ENCODE results near the gene FCHO1. TPM values are rescaled to one million over a fixed set of nuclear protein-coding genes. Genes with fewer than 3 reads are reported as not detected.
"Not testable (repeated sequence)": the region's sequence is repeated elsewhere in the genome, so short reads cannot be mapped to it uniquely, and the experiment has no call there.

Gene FCHO1
- total RNA-seq, 1 experiment from 2014 or later, result 0.61 TPM

DNA sequence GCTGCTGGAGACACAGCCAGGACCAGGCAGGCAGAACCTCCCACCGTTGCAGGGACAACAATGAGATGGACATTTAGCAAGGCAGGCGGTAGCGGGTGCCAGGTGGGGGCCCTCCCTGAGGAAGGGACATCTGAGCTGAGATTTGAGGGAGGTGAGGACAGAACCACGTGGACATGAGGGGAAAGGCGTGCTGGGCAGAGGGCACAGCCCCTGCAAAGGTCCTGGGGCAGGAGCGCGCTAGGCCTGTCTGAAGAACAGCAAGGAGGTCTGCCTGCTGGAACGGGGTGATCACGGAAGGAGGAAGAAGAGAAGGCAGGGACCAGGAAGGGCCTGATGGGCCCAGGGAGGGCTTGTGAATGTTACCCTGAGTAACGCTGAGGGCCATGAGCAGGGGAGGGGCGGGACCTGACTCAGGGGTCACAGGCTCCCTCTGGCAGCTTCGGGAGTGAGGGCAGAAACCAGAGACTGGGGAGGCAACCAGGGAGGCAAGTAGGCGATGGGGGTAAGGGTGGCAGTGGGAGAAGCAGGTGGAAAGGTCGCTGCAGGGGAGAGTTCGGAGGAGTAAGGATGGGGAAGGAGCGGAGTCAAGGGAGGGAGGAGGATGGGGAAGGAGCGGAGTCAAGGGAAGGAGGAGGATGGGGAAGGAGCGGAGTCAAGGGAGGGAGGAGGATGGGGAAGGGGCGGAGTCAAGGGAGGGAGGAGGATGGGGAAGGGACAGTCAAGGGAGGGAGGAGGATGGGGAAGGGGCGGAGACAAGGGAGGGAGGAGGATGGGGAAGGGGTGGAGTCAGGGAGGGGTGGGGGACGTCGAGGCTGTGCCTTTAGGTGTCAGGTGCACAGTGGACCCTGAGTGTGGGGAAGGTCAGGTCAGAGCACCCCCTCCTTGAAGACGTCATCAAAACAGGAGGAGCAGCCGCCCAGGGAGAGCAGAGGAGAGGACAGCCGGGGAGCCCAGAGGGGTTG is 28.0 kb downstream of the FCHO1 start:
- no peak overlapping the region for H3K4me3 Mint-ChIP-seq (ENCODE audit: low read depth, unreplicated experiment)
- no peak overlapping the region for H3K27ac Mint-ChIP-seq (ENCODE audit: unreplicated experiment)
- no TSS peak for BruUV-seq (replicated peaks)
- peaks cover 17% of the 10 kb centered on the region for H3K4me1 Mint-ChIP-seq (ENCODE audit: low read depth, unreplicated experiment)
- H3K9me3 Mint-ChIP-seq (ENCODE audit: low read depth, unreplicated experiment), result no peaks in the 10 kb centered on the region
- H3K36me3 Mint-ChIP-seq (ENCODE audit: insufficient read depth, unreplicated experiment), result no peaks in the 10 kb centered on the region
- intact Hi-C loops (cut with micrococcal nuclease; ENCODE audit: unreplicated experiment), result no loop called here
- TF ChIP-seq, protein P1, sequence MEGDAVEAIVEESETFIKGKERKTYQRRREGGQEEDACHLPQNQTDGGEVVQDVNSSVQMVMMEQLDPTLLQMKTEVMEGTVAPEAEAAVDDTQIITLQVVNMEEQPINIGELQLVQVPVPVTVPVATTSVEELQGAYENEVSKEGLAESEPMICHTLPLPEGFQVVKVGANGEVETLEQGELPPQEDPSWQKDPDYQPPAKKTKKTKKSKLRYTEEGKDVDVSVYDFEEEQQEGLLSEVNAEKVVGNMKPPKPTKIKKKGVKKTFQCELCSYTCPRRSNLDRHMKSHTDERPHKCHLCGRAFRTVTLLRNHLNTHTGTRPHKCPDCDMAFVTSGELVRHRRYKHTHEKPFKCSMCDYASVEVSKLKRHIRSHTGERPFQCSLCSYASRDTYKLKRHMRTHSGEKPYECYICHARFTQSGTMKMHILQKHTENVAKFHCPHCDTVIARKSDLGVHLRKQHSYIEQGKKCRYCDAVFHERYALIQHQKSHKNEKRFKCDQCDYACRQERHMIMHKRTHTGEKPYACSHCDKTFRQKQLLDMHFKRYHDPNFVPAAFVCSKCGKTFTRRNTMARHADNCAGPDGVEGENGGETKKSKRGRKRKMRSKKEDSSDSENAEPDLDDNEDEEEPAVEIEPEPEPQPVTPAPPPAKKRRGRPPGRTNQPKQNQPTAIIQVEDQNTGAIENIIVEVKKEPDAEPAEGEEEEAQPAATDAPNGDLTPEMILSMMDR (IDR thresholded peaks at IDR 0.05; ENCODE audit: unreplicated experiment), result no peak
- DNase-seq, result no peak
- CTCF ChIA-PET, result no interaction called here
- peaks cover 11% of the 10 kb centered on the region for H3K27me3 Mint-ChIP-seq (ENCODE audit: unreplicated experiment)

DNA sequence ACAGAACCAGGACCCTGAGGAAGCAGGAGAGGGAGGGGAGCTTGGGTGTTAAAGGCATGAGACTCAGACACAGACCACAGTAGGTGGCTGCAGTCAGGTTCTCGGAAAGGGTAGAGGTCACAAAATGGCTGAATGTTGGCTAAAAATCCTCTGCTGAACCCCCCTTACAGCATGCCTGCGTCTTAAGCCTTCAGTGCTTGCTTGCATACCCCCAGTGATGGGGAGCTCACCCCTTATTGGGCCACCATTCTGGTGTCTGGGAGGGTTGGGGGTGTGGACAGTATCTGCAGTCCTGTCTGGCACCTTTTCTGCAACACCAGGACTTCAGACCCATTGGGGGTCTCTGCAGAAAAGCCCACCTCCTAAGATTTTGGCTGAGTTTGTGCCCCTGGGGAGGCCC is 29.5 kb downstream of the FCHO1 start:
- no peaks in the 10 kb centered on the region for H3K9me3 Mint-ChIP-seq (ENCODE audit: low read depth, unreplicated experiment)
- BruUV-seq (replicated peaks), result no TSS peak
- H3K27ac Mint-ChIP-seq (ENCODE audit: unreplicated experiment), result no peak overlapping the region
- intact Hi-C loops (cut with micrococcal nuclease; ENCODE audit: unreplicated experiment), result no loop called here
- H3K36me3 Mint-ChIP-seq (ENCODE audit: insufficient read depth, unreplicated experiment), result peaks cover 4% of the 10 kb centered on the region
- no peak for DNase-seq
- TF ChIP-seq, protein P1 (IDR thresholded peaks at IDR 0.05; ENCODE audit: unreplicated experiment), result no peak
- peaks cover 9% of the 10 kb centered on the region for H3K4me1 Mint-ChIP-seq (ENCODE audit: low read depth, unreplicated experiment)
- H3K27me3 Mint-ChIP-seq (ENCODE audit: unreplicated experiment), result peaks cover under 1% of the 10 kb centered on the region
- H3K4me3 Mint-ChIP-seq (ENCODE audit: low read depth, unreplicated experiment), result no peak overlapping the region
- CTCF ChIA-PET, result no interaction called here

DNA sequence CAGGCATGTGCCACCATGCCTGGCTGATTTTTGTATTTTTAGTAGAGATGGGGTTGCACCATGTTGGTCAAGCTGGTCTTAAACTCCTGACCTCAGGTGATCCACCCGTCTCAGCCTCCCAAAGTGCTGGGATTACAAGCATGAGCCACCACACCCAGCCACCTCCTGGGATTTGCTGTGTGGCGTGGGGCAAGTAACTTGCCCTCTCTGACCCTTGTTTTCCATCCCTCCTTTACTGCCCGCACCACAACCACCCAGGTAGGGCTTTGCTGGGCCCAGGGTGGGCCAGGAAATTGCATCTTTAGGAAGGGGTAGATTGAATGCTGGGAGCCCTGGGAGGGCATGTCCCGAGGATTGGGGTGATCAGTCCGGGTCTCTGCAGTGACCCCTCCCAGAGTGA is 32.4 kb downstream of the FCHO1 start:
- H3K36me3 Mint-ChIP-seq (ENCODE audit: insufficient read depth, unreplicated experiment); H3K4me3 Mint-ChIP-seq (ENCODE audit: low read depth, unreplicated experiment); H3K9me3 Mint-ChIP-seq (ENCODE audit: low read depth, unreplicated experiment); intact Hi-C loops (cut with micrococcal nuclease; ENCODE audit: unreplicated experiment); H3K27me3 Mint-ChIP-seq (ENCODE audit: unreplicated experiment); BruUV-seq (replicated peaks); H3K27ac Mint-ChIP-seq (ENCODE audit: unreplicated experiment); DNase-seq: not testable (repeated sequence)
- H3K4me1 Mint-ChIP-seq (ENCODE audit: low read depth, unreplicated experiment), result peaks cover 11% of the 10 kb centered on the region
- CTCF ChIA-PET, result interaction anchor here (0.7 kb wide), 1 partner anchor 115 kb away, joined by 3 read pairs; no protein-coding TSS in a partner anchor

DNA sequence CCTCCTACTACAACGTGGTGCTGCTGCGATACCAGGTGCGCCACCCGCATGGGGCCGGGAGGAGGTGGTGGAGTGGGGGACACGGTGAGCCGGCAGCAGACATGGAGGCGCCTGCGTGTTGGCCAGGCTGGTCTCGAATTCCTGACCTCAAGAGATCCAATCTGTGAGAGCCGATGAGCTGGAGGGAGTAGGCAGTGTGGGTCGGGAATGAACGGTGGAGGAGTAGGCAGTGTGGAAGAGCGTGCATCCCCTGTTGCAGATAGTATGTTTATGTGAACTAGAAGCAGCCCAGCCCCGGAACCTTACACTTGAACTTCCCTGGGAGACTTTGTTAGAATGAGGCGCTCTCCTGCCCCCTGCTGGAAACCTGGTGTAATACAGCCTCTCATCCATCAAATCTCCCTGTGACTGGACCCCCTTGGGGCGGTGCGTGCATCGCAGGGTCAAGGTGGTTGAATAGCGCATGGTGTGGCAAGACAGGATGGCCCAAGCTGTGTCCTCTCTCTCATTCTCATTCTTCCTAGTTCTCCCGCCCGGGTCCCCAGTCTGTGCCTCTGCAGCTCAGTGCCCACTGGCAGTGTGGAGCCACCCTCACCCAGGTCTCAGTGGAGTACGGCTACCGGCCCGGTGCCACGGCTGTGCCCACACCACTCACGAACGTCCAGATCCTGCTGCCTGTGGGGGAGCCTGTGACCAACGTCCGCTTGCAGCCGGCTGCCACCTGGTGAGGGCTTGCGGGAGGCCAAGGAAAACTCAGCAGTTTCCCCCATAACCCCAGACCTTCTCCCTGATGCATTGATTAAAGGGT is 33.1 kb downstream of the FCHO1 start:
- no peak overlapping the region for H3K4me3 Mint-ChIP-seq (ENCODE audit: low read depth, unreplicated experiment)
- H3K9me3 Mint-ChIP-seq (ENCODE audit: low read depth, unreplicated experiment), result no peaks in the 10 kb centered on the region
- H3K4me1 Mint-ChIP-seq (ENCODE audit: low read depth, unreplicated experiment), result peaks cover 11% of the 10 kb centered on the region
- TF ChIP-seq, protein P1 (IDR thresholded peaks at IDR 0.05; ENCODE audit: unreplicated experiment), result peak; percentile 57
- CTCF ChIA-PET, result interaction anchor here (0.5 kb wide), 2 partner anchors 19 to 386 kb away, joined by 3 read pairs; no protein-coding TSS in a partner anchor
- peaks cover 9% of the 10 kb centered on the region for H3K36me3 Mint-ChIP-seq (ENCODE audit: insufficient read depth, unreplicated experiment)
- H3K27ac Mint-ChIP-seq (ENCODE audit: unreplicated experiment), result no peak overlapping the region
- no peaks in the 10 kb centered on the region for H3K27me3 Mint-ChIP-seq (ENCODE audit: unreplicated experiment)
- intact Hi-C loops (cut with micrococcal nuclease; ENCODE audit: unreplicated experiment), result no loop called here
- no TSS peak for BruUV-seq (replicated peaks)
- DNase-seq, result peak; percentile 67

Measured in Calu3 (cell line).